Smooth muscle cell of the brain vasculature (primary cell): ENCODE results near the gene PGAP1.

Experiments used
- DNase-seq: peaks from one replicate; pipeline ENCODE4 v3.0.0-alpha.2; 2012; ENCODE audit warnings: low read depth, low spot score

Gene PGAP1

GRCh38 chr2:196887431-196887830 lies 39.1 kb downstream of the PGAP1 start:
- DNase-seq: no peak

GRCh38 chr2:196884368-196884767 lies 42.1 kb downstream of the PGAP1 start:
- DNase-seq: no peak

GRCh38 chr2:196876364-196876763 lies 50.1 kb downstream of the PGAP1 start:
- DNase-seq: no peak

GRCh38 chr2:196875414-196875813 lies 51.1 kb downstream of the PGAP1 start:
- DNase-seq: no peak

- DNase-seq: no peak
Measured at GRCh38 chr2:196873511-196873910, 53.0 kb downstream of the PGAP1 start.

GRCh38 chr2:196854629-196855028 lies 71.9 kb downstream of the PGAP1 start:
- DNase-seq: no peak

GRCh38 chr2:196853301-196854087 lies 73.0 kb downstream of the PGAP1 start:
- DNase-seq: no peak

- no peak for DNase-seq
Measured at GRCh38 chr2:196851088-196851487, 75.4 kb downstream of the PGAP1 start.

GRCh38 chr2:196849895-196850294 lies 76.6 kb downstream of the PGAP1 start:
- no peak for DNase-seq

GRCh38 chr2:196846295-196846694 lies 80.2 kb downstream of the PGAP1 start:
- no peak for DNase-seq

GRCh38 chr2:196845371-196845770 lies 81.1 kb downstream of the PGAP1 start:
- no peak for DNase-seq

GRCh38 chr2:196840171-196840570 lies 86.3 kb downstream of the PGAP1 start:
- no peak for DNase-seq

GRCh38 chr2:196839574-196839973 lies 86.9 kb downstream of the PGAP1 start:
- no peak for DNase-seq

- DNase-seq: no peak
Measured at GRCh38 chr2:196836440-196836839, 90.1 kb downstream of the PGAP1 start.

- no peak for DNase-seq
Measured at GRCh38 chr2:196830701-196831100, 95.8 kb downstream of the PGAP1 start.

- no peak for DNase-seq
Measured at GRCh38 chr2:196827356-196827755, 99.2 kb downstream of the PGAP1 start.

GRCh38 chr2:196823750-196824522 lies 102.6 kb downstream of the PGAP1 start:
- DNase-seq: no peak

- no peak for DNase-seq
Measured at GRCh38 chr2:196821195-196821594, 105.3 kb downstream of the PGAP1 start.

GRCh38 chr2:196809260-196809659 lies 117.2 kb downstream of the PGAP1 start, which contains the start of gene C2orf66:
Gene C2orf66, minus strand, starts transcription at chr2:196809355. Its CDS starts 19 bp downstream, at chr2:196809336.
- no peak for DNase-seq

- DNase-seq: no peak
Measured at GRCh38 chr2:196808083-196808665, 118.3 kb downstream of the PGAP1 start.

GRCh38 chr2:196804381-196804780 lies 122.1 kb downstream of the PGAP1 start:
- no peak for DNase-seq

- no peak for DNase-seq
Measured at GRCh38 chr2:196802401-196802800, 124.1 kb downstream of the PGAP1 start.
